Measurements from ENCODE around the gene TENT5C.

- TF ChIP-seq CTCF (optimal IDR thresholded peaks at IDR 0.05 in 1 of 3, IDR thresholded peaks at IDR 0.05 in 1 of 3, conservative IDR thresholded peaks at IDR 0.05 in 1 of 3; ENCODE audit: extremely low read depth in 1 of 3, insufficient read depth in 2 of 3, low read length in 3 of 3) = no peak
- no peak for TF ChIP-seq EZH2 (IDR thresholded peaks at IDR 0.05; ENCODE audit: low read length)
These were observed 41.4 kb upstream of the TENT5C start for GRCh38 chr1:117564227-117565075.
